Smooth muscle cell (in vitro differentiated cells): ENCODE measurements around the gene LBX1. TPM values are rescaled to one million over a fixed set of nuclear protein-coding genes. Genes with fewer than 3 reads are reported as not detected.

ENCODE experiments used
- DNase-seq: peaks from one replicate; lab custom pipeline; 2025; ENCODE audit not compliant: unreplicated experiment; lab: John Stamatoyannopoulos, UW
- H2AFZ ChIP-seq: fragments of 200-600 bp; sonication (generic); 2 replicates; pipeline ENCODE4 v1.6.0; 2016; ENCODE audit warnings: antibody characterized with exemption, low read depth, mild to moderate bottlenecking
- H3F3A ChIP-seq: fragments of 200-600 bp; sonication (generic); 2 replicates; pipeline ENCODE4 v1.6.0; 2017; ENCODE audit warnings: antibody characterized with exemption, low read depth
- H3K27ac ChIP-seq: fragments of 200-600 bp; sonication (generic); 2 replicates; pipeline ENCODE4 v1.5.1; 2016; ENCODE audit warnings: low read depth, mild to moderate bottlenecking
- H3K27me3 ChIP-seq: fragments of 200-600 bp; sonication (generic); 2 replicates; pipeline ENCODE4 v1.6.1; 2016; ENCODE audit warnings: low read depth, mild to moderate bottlenecking
- H3K36me3 ChIP-seq: fragments of 200-600 bp; sonication (generic); 2 replicates; pipeline ENCODE4 v1.5.1; 2016; ENCODE audit warnings: low read depth
- H3K4me1 ChIP-seq: fragments of 200-600 bp; sonication (generic); 2 replicates; pipeline ENCODE4 v1.5.1; 2016; ENCODE audit warnings: low read depth
- H3K4me2 ChIP-seq: fragments of 200-600 bp; sonication (generic); 2 replicates; pipeline ENCODE4 v1.6.0; 2016; ENCODE audit warnings: mild to moderate bottlenecking
- H3K4me3 ChIP-seq: fragments of 200-600 bp; sonication (generic); 2 replicates; pipeline ENCODE4 v1.5.1; 2016; ENCODE audit warnings: mild to moderate bottlenecking
- H3K79me2 ChIP-seq: fragments of 200-600 bp; sonication (generic); 2 replicates; pipeline ENCODE4 v1.6.0; 2016; ENCODE audit warnings: low read depth, mild to moderate bottlenecking
- H3K9ac ChIP-seq: fragments of 200-600 bp; sonication (generic); 2 replicates; pipeline ENCODE4 v1.6.0; 2016; ENCODE audit warnings: low read depth
- H3K9me3 ChIP-seq: fragments of 200-600 bp; sonication (generic); replicated peaks from 2 replicates; pipeline ENCODE4 v1.5.1; 2016; ENCODE audit warnings: low read depth
- H4K20me1 ChIP-seq: fragments of 200-600 bp; sonication (generic); 2 replicates; pipeline ENCODE4 v1.6.0; 2016; ENCODE audit warnings: low read depth
- CTCF ChIP-seq: fragments of 200-600 bp; sonication (generic); IDR thresholded peaks from 2 replicates; pipeline ENCODE4 v1.5.1; 2017; ENCODE audit warnings: borderline replicate concordance, mild to moderate bottlenecking, antibody characterized with exemption; ENCODE audit not compliant: insufficient read depth, poor library complexity, severe bottlenecking
- WGBS: methylation state at CpG from one replicate; pipeline ENCODE4 v1.1.7; 2016; ENCODE audit warnings: low lambda C conversion rate; 5-methylcytosine and 5-hydroxymethylcytosine counted together
- polyA plus RNA-seq: library from polyadenylated mRNA; unstranded; fragments of >200 nt; fragmentation: Nextera tagmentation; extraction: Ambion mirVana; gene quantifications from 2 replicates; pipeline ENCODE4 v1.2.1, GENCODE V29; 2016
- total RNA-seq: library from RNA; depleted of rRNA; stranded (reverse); fragments of >200 nt; gene quantifications from 2 replicates; pipeline ENCODE4 v1.2.3, GENCODE V29; 2014

Gene LBX1
- total and polyA plus RNA-seq, 2 experiments from 2014 or later, result not detected

GRCh38 chr10:101241840-101242707 lies 12.8 kb upstream of the LBX1 start:
- no peak for DNase-seq
- Histone ChIP-seq H3K4me2 (no peak overlapping the region), H3K27me3 (peaks cover 79% of the 10 kb centered on the region), H3K27ac (no peak overlapping the region), H4K20me1 (peaks cover 4% of the 10 kb centered on the region), H3F3A (no peaks in the 10 kb centered on the region), H3K4me1 (no peaks in the 10 kb centered on the region), H3K4me3 (no peak overlapping the region), H3K79me2 (no peaks in the 10 kb centered on the region), H3K36me3 (no peaks in the 10 kb centered on the region), H3K9me3 (no peaks in the 10 kb centered on the region), H2AFZ (no peak overlapping the region), H3K9ac (no peak overlapping the region)
- TF ChIP-seq CTCF, result no peak
- 87% methylated on average over 21 of the region's 21 CpGs for WGBS

- Histone ChIP-seq H3K27ac (no peak overlapping the region), H2AFZ (no peak overlapping the region), H3K27me3 (peaks cover 83% of the 10 kb centered on the region), H3F3A (no peaks in the 10 kb centered on the region), H3K79me2 (no peaks in the 10 kb centered on the region), H3K4me1 (peaks cover 6% of the 10 kb centered on the region), H4K20me1 (peaks cover 4% of the 10 kb centered on the region), H3K9me3 (no peaks in the 10 kb centered on the region), H3K9ac (no peak overlapping the region), H3K4me2 (no peak overlapping the region), H3K36me3 (no peaks in the 10 kb centered on the region), H3K4me3 (no peak overlapping the region)
- DNase-seq, result no peak
- TF ChIP-seq CTCF, result peak; percentile 64
- WGBS, result 5% methylated on average over 24 of the region's 24 CpGs
Measured at GRCh38 chr10:101238732-101239105, 9.5 kb upstream of the LBX1 start.

GRCh38 chr10:101237982-101238731 lies 8.9 kb upstream of the LBX1 start:
- peaks cover 88% of the 10 kb centered on the region for H3K27me3 ChIP-seq
- peaks cover 4% of the 10 kb centered on the region for H4K20me1 ChIP-seq
- 24% methylated on average over 30 of the region's 31 CpGs for WGBS
- no peak overlapping the region for H3K4me3 ChIP-seq
- no peak for DNase-seq
- no peak overlapping the region for H3K4me2 ChIP-seq
- H3K36me3 ChIP-seq, result no peaks in the 10 kb centered on the region
- no peaks in the 10 kb centered on the region for H3K79me2 ChIP-seq
- H2AFZ ChIP-seq, result no peak overlapping the region
- no peaks in the 10 kb centered on the region for H3F3A ChIP-seq
- no peak for TF ChIP-seq CTCF
- H3K9ac ChIP-seq, result no peak overlapping the region
- peaks cover 6% of the 10 kb centered on the region for H3K4me1 ChIP-seq
- H3K27ac ChIP-seq, result no peak overlapping the region
- H3K9me3 ChIP-seq, result no peaks in the 10 kb centered on the region
